SW 1271 (cell line): ENCODE data around the gene KNCN.

ENCODE experiments used
- DNase-seq, 2 experiments: peaks; one replicate each; lab custom pipeline; 2025; lab: John Stamatoyannopoulos, UW

Gene KNCN

DNA sequence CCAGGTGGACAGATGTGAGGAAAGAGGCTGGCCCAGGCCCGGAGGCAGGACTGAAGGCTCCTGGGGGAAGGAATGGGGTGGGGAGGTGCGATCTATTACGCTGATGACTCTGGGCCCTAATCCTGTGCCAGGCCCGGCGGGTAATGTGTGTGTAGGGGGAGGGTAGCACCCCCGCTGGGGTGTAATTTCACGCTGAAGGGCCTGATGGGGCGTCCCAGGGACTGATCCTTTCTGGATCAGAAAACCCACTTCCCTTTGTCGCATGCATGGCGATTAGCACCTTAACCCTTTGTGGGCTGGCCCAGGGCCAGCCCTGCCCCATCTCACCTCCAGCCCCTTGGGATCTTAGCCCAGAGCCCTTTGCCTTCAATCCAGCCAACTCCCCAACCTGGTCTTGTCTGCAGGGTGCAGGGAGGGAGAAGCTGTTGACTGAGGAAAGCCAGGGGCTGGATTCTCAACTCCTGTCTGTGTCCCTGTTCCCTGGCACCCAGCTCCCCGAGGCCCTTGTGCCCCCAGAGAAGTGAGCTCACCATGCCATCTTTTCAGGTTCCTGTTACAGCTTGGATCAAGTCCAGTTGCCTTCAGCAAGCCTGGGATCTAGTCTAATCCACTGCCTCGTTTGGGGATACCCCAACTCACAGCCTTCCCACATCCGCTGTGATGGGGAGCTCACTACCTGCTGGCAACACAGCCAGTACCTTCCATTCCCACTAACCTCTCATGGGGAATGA, 26.0 kb downstream of the KNCN start:
- DNase-seq: no peak

DNA sequence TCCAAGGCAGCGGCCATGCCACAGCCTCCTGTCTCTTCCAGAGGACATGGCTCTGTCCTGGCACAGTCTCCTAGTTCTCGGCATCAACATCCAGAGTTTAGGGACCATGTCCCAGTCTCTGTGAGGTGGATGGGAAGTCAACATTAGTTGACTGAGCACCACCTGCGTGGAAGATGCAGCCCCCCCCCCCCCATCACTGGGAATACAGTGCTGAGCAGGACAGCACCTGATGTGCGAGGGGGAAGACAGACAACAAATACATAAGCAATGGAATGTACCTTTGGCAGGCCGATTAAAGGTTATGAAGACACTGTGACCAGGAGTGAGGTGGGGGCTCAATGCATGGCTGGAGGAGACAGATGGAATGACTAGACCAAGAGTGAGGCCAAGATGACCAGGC, 26.6 kb downstream of the KNCN start:
- DNase-seq: no peak

DNA sequence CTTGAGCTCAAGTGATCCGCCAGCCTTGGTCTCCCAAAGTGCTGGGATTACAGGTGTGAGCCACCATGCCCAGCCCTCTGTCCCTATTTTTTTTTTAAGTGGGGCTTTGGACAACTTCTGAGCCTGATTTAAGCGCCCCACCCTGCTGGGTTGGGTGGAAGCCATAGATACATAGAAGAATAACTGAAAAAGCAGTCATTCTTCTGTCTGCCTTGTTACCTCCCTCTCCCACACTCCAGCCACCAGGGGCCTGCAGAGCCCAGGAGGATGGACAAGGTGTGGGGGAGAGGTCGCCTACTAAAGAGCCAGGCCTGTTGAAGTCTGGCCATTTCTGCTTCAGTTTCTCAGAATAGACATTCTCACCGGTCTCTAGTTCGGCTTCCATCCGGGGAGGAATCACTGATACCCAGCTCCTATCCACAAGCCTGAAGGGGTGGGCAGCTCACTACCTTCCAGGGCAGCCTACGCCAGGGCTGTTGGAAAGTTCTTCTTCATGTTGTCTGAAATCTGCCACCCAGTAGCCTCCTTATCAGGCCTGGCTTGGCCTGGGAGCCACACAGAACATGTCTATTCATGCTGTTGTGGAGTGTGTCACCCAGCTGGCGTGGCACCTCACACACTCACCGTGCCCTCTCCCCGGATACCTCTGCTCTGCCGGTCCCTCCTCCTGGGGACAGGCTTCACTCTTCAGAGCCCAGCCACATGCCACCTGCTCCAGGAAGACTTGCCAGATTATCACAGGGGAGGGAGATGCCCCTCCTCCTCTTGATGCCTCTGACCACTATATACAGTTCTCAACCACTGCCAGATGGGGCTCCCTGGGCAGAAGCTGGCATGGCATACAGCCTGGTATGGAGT, 27.7 kb downstream of the KNCN start:
- DNase-seq: no peak

DNA sequence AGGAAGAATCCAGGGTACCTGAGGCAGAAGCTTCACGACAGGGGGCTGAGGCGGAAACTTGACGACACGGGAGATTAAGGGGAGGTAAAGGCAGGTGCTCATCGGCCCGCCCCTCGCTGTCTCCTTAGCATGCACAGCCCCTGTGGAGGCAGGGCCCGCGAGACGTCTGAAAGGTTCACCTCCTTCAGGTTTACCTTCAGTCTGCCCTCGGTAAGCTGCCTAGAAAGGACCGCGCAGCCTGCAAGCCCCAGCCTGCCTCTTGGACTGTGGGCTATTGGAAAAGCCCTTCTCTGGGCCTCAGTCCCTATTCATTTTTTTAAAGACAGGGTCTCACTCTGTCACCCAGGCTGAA, 28.5 kb downstream of the KNCN start:
- no peak for DNase-seq

- DNase-seq: no peak
Observed at GRCh38 chr1:46522184-46522968, 29.1 kb downstream of the KNCN start.

GRCh38 chr1:46521414-46521813, 30.0 kb downstream of the KNCN start:
- no peak for DNase-seq

DNA sequence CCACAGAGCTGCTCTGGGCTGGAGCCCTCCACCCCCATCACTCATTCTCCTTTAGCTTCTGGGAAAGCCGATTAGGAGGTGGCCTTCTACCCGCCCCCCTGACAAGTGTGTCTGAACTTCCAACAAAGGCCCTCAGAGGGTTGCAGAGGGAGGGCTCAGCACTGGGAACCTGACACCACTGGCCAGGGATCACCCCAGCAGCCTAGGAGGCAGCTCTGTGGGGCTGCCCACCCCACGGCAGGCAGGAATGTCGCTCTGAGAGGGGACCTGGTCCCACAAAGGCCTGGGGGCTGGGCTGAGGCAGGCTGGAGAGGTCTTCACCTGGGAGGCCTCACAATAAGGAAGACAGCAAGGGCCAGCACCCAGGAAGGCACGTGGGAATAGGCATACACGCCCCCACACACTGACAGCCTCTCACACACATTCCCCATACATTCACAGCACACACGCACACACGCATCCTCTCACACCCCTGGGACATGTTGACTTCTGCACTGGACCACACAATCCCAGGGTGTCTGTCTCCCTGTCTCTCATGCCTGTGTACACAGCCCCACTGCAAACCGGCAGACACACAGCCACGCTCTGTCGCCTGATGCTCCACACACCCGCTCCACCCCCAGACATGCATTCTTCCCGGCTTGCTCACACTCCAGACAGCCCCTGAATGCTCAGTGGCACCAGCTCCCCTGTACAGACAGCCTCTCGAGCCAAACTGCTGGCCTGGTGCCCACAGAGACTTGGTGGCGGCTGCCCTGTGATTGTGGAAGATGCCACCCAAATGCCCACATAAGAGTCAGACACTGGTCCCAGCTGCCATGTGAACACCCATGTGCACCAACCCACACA, 31.2 kb downstream of the KNCN start:
- no peak for DNase-seq

GRCh38 chr1:46519209-46519608, 32.2 kb downstream of the KNCN start:
- no peak for DNase-seq

DNA sequence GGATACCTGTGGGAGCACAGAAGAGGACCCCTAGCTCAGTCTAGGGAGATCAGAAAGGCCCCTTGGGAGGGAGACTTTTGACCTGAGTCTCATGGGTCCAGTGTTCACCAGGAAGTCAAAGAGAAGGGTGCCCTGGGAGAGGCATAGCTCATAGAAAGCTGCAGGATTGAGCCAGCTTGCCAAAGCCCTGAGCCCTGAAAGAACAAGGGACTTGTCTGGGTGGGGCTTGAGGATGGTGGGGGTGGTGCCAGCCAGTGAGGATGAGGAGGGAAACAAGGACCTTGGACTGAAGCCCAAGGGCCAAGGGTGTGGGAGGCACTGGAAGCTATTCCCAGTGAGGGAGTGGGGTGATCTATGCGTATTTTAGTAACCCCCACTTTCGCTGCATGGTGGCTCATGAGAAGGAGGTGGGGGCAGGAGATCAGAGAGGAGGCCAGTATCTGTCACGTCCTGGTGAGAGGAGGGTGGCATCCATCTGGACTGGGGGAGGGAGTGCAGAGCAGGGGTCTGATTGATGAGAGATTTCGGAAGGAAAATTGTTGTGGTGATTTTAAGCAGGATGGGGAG, 33.4 kb downstream of the KNCN start:
- DNase-seq: no peak

DNA sequence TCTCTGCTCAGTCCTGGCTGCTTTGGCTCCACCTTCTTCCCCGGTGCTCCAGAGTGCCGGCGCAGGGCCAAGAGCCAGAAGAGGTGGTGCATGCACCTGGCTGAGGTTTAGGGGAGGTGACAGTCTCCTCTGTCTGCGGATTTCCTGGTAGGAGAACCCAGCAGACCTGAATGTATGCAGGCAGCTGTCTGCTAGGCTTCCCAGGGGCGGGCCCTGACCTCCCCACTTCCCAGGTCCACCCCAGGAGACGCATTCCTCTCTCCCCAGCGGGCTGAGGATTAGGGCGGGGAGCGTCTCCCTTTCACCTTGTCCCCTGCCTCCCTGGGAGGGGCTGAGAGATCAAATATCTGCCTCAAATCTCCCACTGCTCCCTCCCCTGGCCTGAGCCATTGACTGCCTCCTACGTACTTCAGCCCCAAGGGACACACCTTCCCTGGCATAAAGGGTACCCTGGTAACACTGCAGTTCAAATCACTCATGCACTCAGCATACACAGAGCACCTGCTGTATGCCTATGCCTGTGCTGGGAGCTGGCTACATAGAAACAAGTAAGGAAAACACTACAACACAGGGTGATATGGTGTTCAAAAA, 34.3 kb downstream of the KNCN start:
- no peak for DNase-seq

GRCh38 chr1:46516200-46516950, 35.1 kb downstream of the KNCN start:
- no peak for DNase-seq

- DNase-seq: no peak
Observed at GRCh38 chr1:46515576-46515975, 35.9 kb downstream of the KNCN start.

DNA sequence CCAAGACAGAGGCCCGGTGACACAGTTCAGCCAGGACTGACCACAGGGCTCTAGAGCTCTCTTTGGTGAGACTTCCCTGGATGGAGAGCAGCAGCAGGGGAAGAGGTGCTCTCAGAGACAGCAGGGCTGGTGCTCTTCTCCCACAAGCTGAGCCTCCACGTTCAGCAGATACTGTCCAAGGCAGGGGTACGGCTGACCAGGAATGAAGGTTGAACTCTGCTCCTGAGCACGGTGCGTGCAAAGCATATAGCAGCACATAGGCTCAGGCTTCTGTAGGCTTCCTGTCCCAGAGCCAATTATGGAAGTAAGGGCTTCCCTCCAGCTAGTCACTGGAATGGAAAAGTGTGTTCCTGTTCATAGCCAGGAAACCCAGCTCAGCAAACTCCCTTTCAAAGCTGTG, 37.9 kb downstream of the KNCN start:
- DNase-seq: no peak

DNA sequence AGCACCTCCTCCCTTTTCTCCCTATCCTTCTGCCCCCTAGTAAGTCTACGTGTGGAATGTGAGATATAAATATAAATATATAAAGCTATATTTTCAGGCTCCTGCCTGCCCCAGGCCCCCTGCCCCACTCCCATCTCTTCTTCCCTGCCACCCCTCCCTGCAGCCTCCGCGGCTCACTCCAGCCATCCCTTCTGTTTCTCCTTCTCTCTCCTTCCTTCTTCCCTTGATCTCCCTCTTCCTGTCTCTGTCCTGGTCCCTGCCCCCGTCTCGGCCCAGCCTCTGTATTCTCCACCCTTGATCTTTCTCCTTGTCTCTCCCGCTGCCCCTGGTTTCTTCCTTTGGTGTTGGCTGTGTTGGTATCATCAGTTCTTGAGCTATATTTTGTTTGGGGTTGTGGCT, 38.7 kb downstream of the KNCN start:
- DNase-seq: no peak

GRCh38 chr1:46512135-46512791, 39.2 kb downstream of the KNCN start:
- DNase-seq: no peak

DNA sequence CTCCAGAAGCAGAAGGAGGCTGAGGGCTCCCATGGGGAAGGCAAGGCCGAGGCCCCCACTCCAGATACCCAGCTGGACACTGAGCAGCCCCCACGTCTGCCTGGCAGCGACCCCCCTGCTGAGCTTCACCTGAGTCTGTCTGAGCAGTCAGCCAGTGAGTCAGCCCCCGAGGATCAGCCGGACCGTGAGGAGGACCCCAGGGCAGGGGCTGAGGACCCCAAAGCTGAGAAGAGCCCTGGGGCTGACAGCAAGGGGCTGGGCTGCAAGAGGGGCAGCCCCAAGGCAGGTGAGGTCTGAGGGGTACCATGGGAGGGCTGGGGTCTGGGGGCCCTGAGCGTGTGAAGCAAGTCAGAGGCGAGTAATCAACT, 40.5 kb downstream of the KNCN start:
- DNase-seq: no peak

DNA sequence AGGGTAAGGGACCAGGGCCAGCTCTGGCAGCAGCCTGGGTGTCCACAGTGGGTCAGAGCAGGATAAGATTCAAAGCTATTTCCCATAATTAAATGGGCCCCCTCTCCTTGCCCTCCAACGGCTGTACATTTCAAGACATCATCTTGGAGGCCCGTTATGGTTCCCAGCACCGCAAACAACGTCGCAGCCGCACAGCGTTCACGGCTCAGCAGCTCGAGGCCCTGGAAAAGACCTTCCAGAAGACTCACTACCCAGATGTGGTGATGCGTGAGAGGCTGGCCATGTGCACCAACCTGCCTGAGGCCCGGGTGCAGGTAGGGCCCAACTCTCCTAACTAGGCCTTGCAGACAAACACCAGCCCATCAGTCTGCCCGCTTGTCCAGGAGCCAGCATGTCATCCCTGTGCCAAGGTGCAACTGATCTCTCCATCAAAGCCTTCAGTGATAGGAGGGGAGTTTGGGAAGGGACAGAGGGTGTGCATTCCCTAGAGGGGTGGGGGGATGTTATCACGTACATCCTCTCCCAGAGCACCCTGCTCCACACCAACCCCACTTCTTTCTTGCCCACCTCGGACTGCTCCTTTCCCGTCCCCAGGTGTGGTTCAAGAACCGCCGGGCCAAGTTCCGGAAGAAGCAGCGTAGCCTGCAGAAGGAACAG, 41.0 kb downstream of the KNCN start:
- no peak for DNase-seq

GRCh38 chr1:46508757-46509156, 42.7 kb downstream of the KNCN start:
- no peak for DNase-seq

GRCh38 chr1:46506470-46507219, 44.8 kb downstream of the KNCN start:
- no peak for DNase-seq
